ENCODE results near the gene NAALADL2. TPM values are rescaled to one million over a fixed set of nuclear protein-coding genes. Genes with fewer than 3 reads are reported as not detected.

The NAALADL2 gene
- total RNA-seq, 1 experiment from 2014 or later: 1.6 TPM

GRCh38 chr3:175378348-175378747 lies 519.2 kb downstream of the NAALADL2 start:
- H2AK5ac ChIP-seq (ENCODE audit: insufficient read length, low read length): no peak overlapping the region
- no peak overlapping the region for H2BK20ac ChIP-seq (ENCODE audit: low read depth, low read length, poor library complexity, severe bottlenecking)
- H4K5ac ChIP-seq (ENCODE audit: insufficient read length, low read depth, low read length): no peak overlapping the region
- no peaks in the 10 kb centered on the region for H3K23me2 ChIP-seq (ENCODE audit: insufficient read length, low read depth, low read length, poor library complexity, severe bottlenecking)
- H3K36me3 Mint-ChIP-seq (ENCODE audit: insufficient read depth in 1 of 3, low read depth in 3 of 3): 0 out of 7 replicates have a peak, but pooled peaks cover 0 to 3% (median 0%) of the 10 kb centered on the region in 3 experiments
- no peak overlapping the region for H3K56ac ChIP-seq (ENCODE audit: insufficient read length, low read depth, low read length)
- H2BK12ac ChIP-seq (ENCODE audit: insufficient read length, low read depth, low read length): no peak overlapping the region
- no peaks in the 10 kb centered on the region for H3K27me3 Mint-ChIP-seq (ENCODE audit: low read depth)
- no peak overlapping the region for H2BK15ac ChIP-seq (ENCODE audit: low read depth, low read length)
- H3K79me2 ChIP-seq (ENCODE audit: insufficient read depth, low read length): no peaks in the 10 kb centered on the region
- H4K91ac ChIP-seq (ENCODE audit: insufficient read length, low read depth, low read length): no peak overlapping the region
- H3K27me3 ChIP-seq (ENCODE audit: insufficient read depth, low read length): no peaks in the 10 kb centered on the region
- peaks cover 0 to 3% of the 10 kb centered on the region in 2 experiments; a peak in 2 of 5 replicates for H3K9me3 Mint-ChIP-seq
- H3K4ac ChIP-seq (ENCODE audit: low read depth, low read length): no peak overlapping the region
- H3T11ph ChIP-seq (ENCODE audit: low read length): no peak overlapping the region
- no peaks in the 10 kb centered on the region for H3K79me1 ChIP-seq (ENCODE audit: insufficient read depth, low read depth, low read length, poor library complexity, severe bottlenecking)
- no peak overlapping the region for H3K27ac ChIP-seq (ENCODE audit: insufficient read length, low read depth, low read length)
- H4K20me1 ChIP-seq (ENCODE audit: control insufficient read depth, insufficient read depth, insufficient read length): no peaks in the 10 kb centered on the region
- no peak overlapping the region for H3K4me2 ChIP-seq (ENCODE audit: insufficient read depth, insufficient read length, low read length)
- no CpG with 5 or more reads among the region's 2 CpGs for WGBS (ENCODE audit: extremely low coverage, insufficient read length, low lambda C conversion rate)
- H3K18ac ChIP-seq (ENCODE audit: insufficient read length, low read depth, low read length): no peak overlapping the region
- no peak overlapping the region for H2AFZ ChIP-seq (ENCODE audit: low read length)
- no peaks in the 10 kb centered on the region for H3K4me1 ChIP-seq (ENCODE audit: insufficient read depth, low read length)
- TF ChIP-seq CTCF (conservative IDR thresholded peaks at IDR 0.05): no peak
- H3K9ac ChIP-seq (ENCODE audit: extremely low read depth, insufficient read length, low read length): no peak overlapping the region
- no peak overlapping the region for H3K14ac ChIP-seq (ENCODE audit: insufficient read depth, low read length)
- no peak overlapping the region for H3K4me3 Mint-ChIP-seq
- no peak overlapping the region for H3K23ac ChIP-seq (ENCODE audit: insufficient read length, low read depth, low read length)
- H3K27ac Mint-ChIP-seq: no peak overlapping the region
- no peak overlapping the region for H2BK5ac ChIP-seq (ENCODE audit: insufficient read length, low read length)
- H4K8ac ChIP-seq (replicated peaks; ENCODE audit: insufficient read length, low read depth, low read length): no peak overlapping the region
- H3K9me3 ChIP-seq (ENCODE audit: control insufficient read depth, low read depth, low read length): no peaks in the 10 kb centered on the region
- no peak overlapping the region for H2BK120ac ChIP-seq (ENCODE audit: low read depth, low read length, poor library complexity, severe bottlenecking)
- no peaks in the 10 kb centered on the region for H3K4me1 Mint-ChIP-seq
- no peak for DNase-seq

Data from H9 (cell line).